ENCODE results near the gene PIGV. TPM values are rescaled to one million over a fixed set of nuclear protein-coding genes. Genes with fewer than 3 reads are reported as not detected.
"Not testable (repeated sequence)": the region's sequence is repeated elsewhere in the genome, so short reads cannot be mapped to it uniquely, and the experiment has no call there.

Gene PIGV
- polyA plus RNA-seq, 2 donors = 5.1 to 7.1 TPM

DNA sequence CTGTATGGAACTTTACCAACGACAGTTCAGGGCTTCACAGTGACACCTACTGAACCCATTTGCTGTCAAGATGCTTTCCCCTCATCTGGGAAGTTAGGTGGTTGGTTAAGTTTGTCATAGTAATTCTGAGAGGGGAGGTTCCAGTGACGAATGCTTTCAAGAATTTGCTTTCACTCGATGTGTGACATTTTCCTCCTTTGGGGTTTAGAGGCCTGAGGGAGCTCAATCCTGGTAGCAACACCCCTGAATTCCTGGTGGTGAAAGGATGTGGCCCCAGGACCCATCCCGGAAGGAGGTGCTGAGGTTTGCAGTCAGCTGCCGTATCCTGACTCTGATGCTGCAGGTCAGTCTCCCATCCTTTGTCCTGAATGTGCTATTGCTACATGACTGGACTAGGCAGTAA is 2.8 kb downstream of the PIGV start:
- 67 to 69% methylated on average over 5 of the region's 5 CpGs for WGBS, 2 donors

DNA sequence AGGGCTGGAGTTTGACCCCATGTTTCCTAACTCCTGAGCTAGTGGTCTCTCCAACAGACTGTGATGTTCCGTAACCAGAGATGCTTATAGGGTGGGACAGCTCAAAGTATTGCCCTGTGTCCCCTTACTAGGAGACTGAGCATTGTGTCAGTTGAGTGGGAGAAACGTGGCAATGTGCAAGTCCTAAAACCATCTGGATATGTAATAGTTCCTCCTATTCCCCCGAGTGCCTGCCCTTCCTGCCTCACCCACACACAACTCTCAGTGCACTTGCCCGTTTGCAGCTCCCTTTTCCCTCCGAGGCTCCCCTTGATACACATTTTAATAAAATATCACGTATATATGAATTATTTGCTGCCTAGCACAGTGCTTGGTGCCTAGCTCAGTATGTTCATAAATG is 3.4 kb downstream of the PIGV start:
- Histone ChIP-seq H3K36me3 (ENCODE audit: control insufficient read depth in 2 of 2, insufficient read depth in 2 of 2, low read length in 1 of 2) (peaks cover 4 to 10% of the 10 kb centered on the region in 2 donors), H3K4me3 (ENCODE audit: low read depth in 1 of 2, low read length in 2 of 2) (no peak overlapping the region), H3K27me3 (ENCODE audit: control insufficient read depth in 1 of 2, insufficient read depth in 2 of 2, low read length in 2 of 2) (no peaks in the 10 kb centered on the region), H3K4me1 (ENCODE audit: control insufficient read depth in 2 of 2, insufficient read depth in 2 of 2, low read length in 1 of 2) (peaks cover 0 to 5% of the 10 kb centered on the region in 2 donors), H3K27ac (ENCODE audit: low read depth in 2 of 2, low read length in 1 of 2) (no peak overlapping the region), H3K9me3 (ENCODE audit: control insufficient read depth in 2 of 2, insufficient read depth in 1 of 2, low read depth in 1 of 2, low read length in 1 of 2) (no peaks in the 10 kb centered on the region)
- WGBS, 2 donors = 70 to 73% methylated on average over 6 of the region's 6 CpGs

More for the DNA sequence above, 2.8 kb downstream of the PIGV start:
- Histone ChIP-seq H3K27ac (ENCODE audit: low read depth in 2 of 2, low read length in 1 of 2) (no peak overlapping the region), H3K27me3 (ENCODE audit: control insufficient read depth in 1 of 2, insufficient read depth in 2 of 2, low read length in 2 of 2) (no peaks in the 10 kb centered on the region), H3K4me3 (ENCODE audit: low read depth in 1 of 2, low read length in 2 of 2) (no peak overlapping the region), H3K36me3 (ENCODE audit: control insufficient read depth in 2 of 2, insufficient read depth in 2 of 2, low read length in 1 of 2) (peaks cover 4 to 10% of the 10 kb centered on the region in 2 donors), H3K9me3 (ENCODE audit: control insufficient read depth in 2 of 2, insufficient read depth in 1 of 2, low read depth in 1 of 2, low read length in 1 of 2) (no peaks in the 10 kb centered on the region), H3K4me1 (ENCODE audit: control insufficient read depth in 2 of 2, insufficient read depth in 2 of 2, low read length in 1 of 2) (peaks cover 0 to 5% of the 10 kb centered on the region in 2 donors)

DNA sequence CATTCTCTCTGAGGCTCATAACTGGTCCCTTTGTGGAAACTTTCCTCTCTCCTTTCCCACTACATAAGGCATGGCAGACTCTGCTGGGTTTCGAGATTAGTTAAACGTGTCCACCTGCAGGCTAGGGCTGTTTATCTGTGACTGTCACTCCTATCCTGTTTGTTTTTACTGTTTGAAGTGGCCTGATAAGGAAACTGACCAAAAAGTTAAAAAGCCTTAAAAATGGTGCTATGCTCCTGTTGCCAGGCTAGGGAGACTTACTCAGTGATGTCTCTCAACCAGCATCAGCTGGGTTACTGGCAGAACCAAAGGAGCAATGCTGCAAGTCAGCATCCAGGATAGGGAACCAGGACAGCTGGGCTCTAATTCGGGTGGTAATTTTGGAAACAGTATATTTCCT is 3.9 kb downstream of the PIGV start:
- Histone ChIP-seq H3K27ac (ENCODE audit: low read depth in 2 of 2, low read length in 1 of 2) (no peak overlapping the region), H3K9me3 (ENCODE audit: control insufficient read depth in 2 of 2, insufficient read depth in 1 of 2, low read depth in 1 of 2, low read length in 1 of 2) (no peaks in the 10 kb centered on the region), H3K4me1 (ENCODE audit: control insufficient read depth in 2 of 2, insufficient read depth in 2 of 2, low read length in 1 of 2) (peaks cover 0 to 3% of the 10 kb centered on the region in 2 donors), H3K36me3 (ENCODE audit: control insufficient read depth in 2 of 2, insufficient read depth in 2 of 2, low read length in 1 of 2) (peaks cover 4 to 10% of the 10 kb centered on the region in 2 donors), H3K27me3 (ENCODE audit: control insufficient read depth in 1 of 2, insufficient read depth in 2 of 2, low read length in 2 of 2) (no peaks in the 10 kb centered on the region), H3K4me3 (ENCODE audit: low read depth in 1 of 2, low read length in 2 of 2) (no peak overlapping the region)
- 68 to 71% methylated on average over 3 of the region's 3 CpGs for WGBS, 2 donors

DNA sequence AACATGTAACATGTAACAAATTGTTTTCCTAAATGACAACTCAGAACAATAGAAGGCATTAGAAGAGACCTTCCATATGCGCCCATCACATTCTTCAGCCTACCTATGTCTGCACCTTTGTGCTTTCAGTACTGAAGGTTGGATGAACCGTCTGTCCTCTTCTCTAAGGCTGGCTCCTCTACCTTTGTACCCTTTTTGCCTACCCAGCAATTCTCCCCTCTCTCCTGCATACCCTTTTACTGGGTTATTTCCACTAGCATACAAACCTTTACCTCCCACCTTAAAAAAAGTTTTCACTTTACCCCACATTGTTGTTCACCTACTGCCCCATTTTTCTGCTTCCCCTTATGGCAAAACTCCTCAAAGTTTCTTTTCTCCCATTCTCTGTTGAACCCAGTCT is 5.2 kb downstream of the PIGV start:
- no peaks in the 10 kb centered on the region for H3K4me1 ChIP-seq (ENCODE audit: control insufficient read depth in 2 of 2, insufficient read depth in 2 of 2, low read length in 1 of 2)
- H3K4me3 ChIP-seq (ENCODE audit: low read depth in 1 of 2, low read length in 2 of 2) = no peak overlapping the region
- H3K27ac ChIP-seq (ENCODE audit: low read depth in 2 of 2, low read length in 1 of 2) = no peak overlapping the region
- 93 to 94% methylated on average over 2 of the region's 2 CpGs for WGBS, 2 donors
- peaks cover 4 to 10% of the 10 kb centered on the region in 2 donors for H3K36me3 ChIP-seq (ENCODE audit: control insufficient read depth in 2 of 2, insufficient read depth in 2 of 2, low read length in 1 of 2)
- no peaks in the 10 kb centered on the region for H3K27me3 ChIP-seq (ENCODE audit: control insufficient read depth in 1 of 2, insufficient read depth in 2 of 2, low read length in 2 of 2)
- H3K9me3 ChIP-seq (ENCODE audit: control insufficient read depth in 2 of 2, insufficient read depth in 1 of 2, low read depth in 1 of 2, low read length in 1 of 2) = no peaks in the 10 kb centered on the region

DNA sequence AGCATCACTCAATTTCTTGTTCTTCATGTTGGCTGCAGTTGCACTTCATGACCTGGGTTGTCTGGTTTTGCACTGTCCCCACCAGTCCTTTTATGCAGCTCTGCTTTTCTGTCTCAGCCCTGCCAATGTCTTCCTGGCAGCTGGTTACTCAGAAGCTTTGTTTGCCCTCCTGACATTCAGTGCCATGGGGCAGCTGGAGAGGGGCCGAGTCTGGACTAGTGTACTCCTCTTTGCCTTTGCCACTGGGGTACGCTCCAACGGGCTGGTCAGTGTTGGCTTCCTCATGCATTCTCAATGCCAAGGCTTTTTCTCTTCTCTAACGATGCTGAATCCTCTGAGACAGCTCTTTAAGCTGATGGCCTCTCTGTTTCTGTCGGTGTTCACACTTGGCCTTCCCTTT is 6.6 kb downstream of the PIGV start:
- no peak overlapping the region for H3K27ac ChIP-seq (ENCODE audit: low read depth in 2 of 2, low read length in 1 of 2)
- H3K4me1 ChIP-seq (ENCODE audit: control insufficient read depth in 2 of 2, insufficient read depth in 2 of 2, low read length in 1 of 2) = no peaks in the 10 kb centered on the region
- H3K27me3 ChIP-seq (ENCODE audit: control insufficient read depth in 1 of 2, insufficient read depth in 2 of 2, low read length in 2 of 2) = no peaks in the 10 kb centered on the region
- H3K9me3 ChIP-seq (ENCODE audit: control insufficient read depth in 2 of 2, insufficient read depth in 1 of 2, low read depth in 1 of 2, low read length in 1 of 2) = no peaks in the 10 kb centered on the region
- WGBS, 2 donors = 85 to 93% methylated on average over 5 of the region's 5 CpGs
- peaks cover 4 to 10% of the 10 kb centered on the region in 2 donors for H3K36me3 ChIP-seq (ENCODE audit: control insufficient read depth in 2 of 2, insufficient read depth in 2 of 2, low read length in 1 of 2)
- no peak overlapping the region for H3K4me3 ChIP-seq (ENCODE audit: low read depth in 1 of 2, low read length in 2 of 2)

DNA sequence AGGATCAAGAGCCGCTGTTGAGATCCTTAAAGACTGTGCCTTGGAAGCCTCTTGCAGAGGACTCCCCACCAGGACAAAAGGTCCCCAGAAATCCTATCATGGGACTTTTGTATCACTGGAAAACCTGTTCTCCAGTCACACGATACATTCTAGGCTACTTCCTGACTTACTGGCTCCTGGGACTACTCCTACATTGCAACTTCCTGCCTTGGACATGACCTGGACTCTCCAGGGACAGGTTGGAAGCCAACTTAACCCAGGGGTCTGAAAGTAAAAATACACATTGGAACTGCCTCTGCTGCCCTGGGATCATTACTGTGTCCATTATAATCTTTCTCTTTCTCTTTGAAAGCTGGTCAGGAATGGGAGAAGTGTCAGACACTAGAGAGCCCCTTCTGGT is 9.9 kb downstream of the PIGV start:
- 85 to 88% methylated on average over 2 of the region's 2 CpGs for WGBS, 2 donors
- no peak overlapping the region for H3K27ac ChIP-seq (ENCODE audit: low read depth in 2 of 2, low read length in 1 of 2)
- peaks cover 4 to 10% of the 10 kb centered on the region in 2 donors for H3K36me3 ChIP-seq (ENCODE audit: control insufficient read depth in 2 of 2, insufficient read depth in 2 of 2, low read length in 1 of 2)
- H3K27me3 ChIP-seq (ENCODE audit: control insufficient read depth in 1 of 2, insufficient read depth in 2 of 2, low read length in 2 of 2) = no peaks in the 10 kb centered on the region
- H3K4me1 ChIP-seq (ENCODE audit: control insufficient read depth in 2 of 2, insufficient read depth in 2 of 2, low read length in 1 of 2) = no peaks in the 10 kb centered on the region
- no peaks in the 10 kb centered on the region for H3K9me3 ChIP-seq (ENCODE audit: control insufficient read depth in 2 of 2, insufficient read depth in 1 of 2, low read depth in 1 of 2, low read length in 1 of 2)
- no peak overlapping the region for H3K4me3 ChIP-seq (ENCODE audit: low read depth in 1 of 2, low read length in 2 of 2)

DNA sequence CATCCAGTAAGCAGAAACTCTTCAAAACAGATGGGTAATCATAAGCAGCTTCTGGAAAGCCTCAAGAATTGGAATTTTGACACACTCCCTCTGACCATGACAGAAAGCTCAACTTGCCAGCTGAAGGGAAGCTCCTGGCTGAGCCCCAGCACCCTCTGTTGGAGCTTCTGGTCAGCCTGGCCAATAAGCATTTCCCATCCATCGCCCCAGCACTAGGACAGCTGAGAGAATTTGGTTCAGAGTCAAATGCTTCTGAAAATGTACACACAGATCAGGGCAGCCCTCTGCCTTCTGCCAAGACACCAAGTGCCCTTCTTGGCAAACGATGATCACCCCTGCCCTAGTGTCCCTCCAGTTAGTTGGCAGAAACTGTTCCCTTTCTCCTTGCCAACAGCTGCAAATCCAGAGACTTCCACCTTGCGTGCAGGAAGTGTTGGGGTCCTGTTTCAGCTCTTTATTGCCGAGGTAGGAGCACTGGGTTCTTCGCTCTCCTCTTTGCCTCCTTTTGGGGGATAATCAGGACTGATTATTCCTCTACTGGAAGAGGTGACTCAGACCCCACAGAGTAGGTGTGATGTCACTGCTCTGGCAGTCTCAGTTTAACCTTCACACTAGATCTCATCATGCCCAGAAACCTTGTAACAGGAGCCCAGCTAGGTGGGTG is 11.9 kb downstream of the PIGV start:
- H3K4me3 ChIP-seq (ENCODE audit: low read depth in 1 of 2, low read length in 2 of 2) = no peak overlapping the region

DNA sequence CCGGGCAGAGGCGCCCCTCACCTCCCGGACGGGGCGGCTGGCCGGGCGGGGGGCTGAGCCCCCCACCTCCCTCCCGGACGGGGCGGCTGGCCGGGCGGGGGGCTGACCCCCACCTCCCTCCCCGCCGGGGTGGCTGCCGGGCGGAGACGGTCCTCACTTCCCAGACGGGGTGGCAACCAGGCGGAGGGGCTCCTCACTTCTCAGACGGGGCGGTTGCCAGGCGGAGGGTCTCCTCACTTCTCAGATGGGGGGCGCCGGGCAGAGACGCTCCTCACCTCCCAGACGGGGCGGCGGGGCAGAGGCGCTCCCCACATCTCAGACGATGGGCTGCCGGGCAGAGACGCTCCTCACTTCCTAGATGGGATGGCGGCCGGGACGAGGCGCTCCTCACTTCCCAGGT is 16.2 kb downstream of the PIGV start:
- H3K36me3 ChIP-seq (ENCODE audit: control insufficient read depth in 2 of 2, insufficient read depth in 2 of 2, low read length in 1 of 2); H3K9me3 ChIP-seq (ENCODE audit: control insufficient read depth in 2 of 2, insufficient read depth in 1 of 2, low read depth in 1 of 2, low read length in 1 of 2); H3K4me1 ChIP-seq (ENCODE audit: control insufficient read depth in 2 of 2, insufficient read depth in 2 of 2, low read length in 1 of 2); H3K27ac ChIP-seq (ENCODE audit: low read depth in 2 of 2, low read length in 1 of 2); H3K4me3 ChIP-seq (ENCODE audit: low read depth in 1 of 2, low read length in 2 of 2); H3K27me3 ChIP-seq (ENCODE audit: control insufficient read depth in 1 of 2, insufficient read depth in 2 of 2, low read length in 2 of 2): not testable (repeated sequence)
- WGBS, 2 donors = 96 to 97% methylated on average over 23 to 31 of the region's 36 CpGs

More for the DNA sequence above, 11.9 kb downstream of the PIGV start:
- no peaks in the 10 kb centered on the region for H3K4me1 ChIP-seq (ENCODE audit: control insufficient read depth in 2 of 2, insufficient read depth in 2 of 2, low read length in 1 of 2)
- H3K27ac ChIP-seq (ENCODE audit: low read depth in 2 of 2, low read length in 1 of 2) = peak overlapping the region; percentile 24 to 71
- no peaks in the 10 kb centered on the region for H3K9me3 ChIP-seq (ENCODE audit: control insufficient read depth in 2 of 2, insufficient read depth in 1 of 2, low read depth in 1 of 2, low read length in 1 of 2)
- H3K27me3 ChIP-seq (ENCODE audit: control insufficient read depth in 1 of 2, insufficient read depth in 2 of 2, low read length in 2 of 2) = no peaks in the 10 kb centered on the region
- H3K36me3 ChIP-seq (ENCODE audit: control insufficient read depth in 2 of 2, insufficient read depth in 2 of 2, low read length in 1 of 2) = peaks cover 3 to 4% of the 10 kb centered on the region in 2 donors
- 47 to 60% methylated on average over 5 of the region's 5 CpGs for WGBS, 2 donors

DNA sequence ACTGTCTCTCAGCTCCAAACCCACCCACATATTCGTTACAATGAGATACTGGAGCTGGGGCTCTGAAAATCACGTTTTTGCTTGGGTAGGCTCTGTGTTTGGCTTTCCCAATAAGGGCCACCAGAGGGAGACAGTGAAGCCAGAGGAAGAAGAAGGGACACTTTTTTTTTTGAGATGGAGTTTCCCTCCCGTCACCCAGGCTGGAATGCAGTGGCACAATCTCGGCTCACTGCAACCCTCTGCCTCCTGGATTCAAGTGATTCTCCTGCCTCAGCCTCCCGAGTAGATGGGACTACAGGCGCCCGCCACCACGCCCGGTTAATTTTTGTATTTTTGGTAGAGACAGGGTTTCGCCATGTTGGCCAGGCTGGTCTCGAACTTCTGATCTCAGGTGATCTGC is 22.4 kb downstream of the PIGV start:
- H3K4me3 ChIP-seq (ENCODE audit: low read depth in 1 of 2, low read length in 2 of 2); H3K27ac ChIP-seq (ENCODE audit: low read depth in 2 of 2, low read length in 1 of 2); H3K4me1 ChIP-seq (ENCODE audit: control insufficient read depth in 2 of 2, insufficient read depth in 2 of 2, low read length in 1 of 2); H3K9me3 ChIP-seq (ENCODE audit: control insufficient read depth in 2 of 2, insufficient read depth in 1 of 2, low read depth in 1 of 2, low read length in 1 of 2); H3K36me3 ChIP-seq (ENCODE audit: control insufficient read depth in 2 of 2, insufficient read depth in 2 of 2, low read length in 1 of 2); H3K27me3 ChIP-seq (ENCODE audit: control insufficient read depth in 1 of 2, insufficient read depth in 2 of 2, low read length in 2 of 2): not testable (repeated sequence)
- 55% methylated on average over 11 of the region's 11 CpGs for WGBS, 2 donors

DNA sequence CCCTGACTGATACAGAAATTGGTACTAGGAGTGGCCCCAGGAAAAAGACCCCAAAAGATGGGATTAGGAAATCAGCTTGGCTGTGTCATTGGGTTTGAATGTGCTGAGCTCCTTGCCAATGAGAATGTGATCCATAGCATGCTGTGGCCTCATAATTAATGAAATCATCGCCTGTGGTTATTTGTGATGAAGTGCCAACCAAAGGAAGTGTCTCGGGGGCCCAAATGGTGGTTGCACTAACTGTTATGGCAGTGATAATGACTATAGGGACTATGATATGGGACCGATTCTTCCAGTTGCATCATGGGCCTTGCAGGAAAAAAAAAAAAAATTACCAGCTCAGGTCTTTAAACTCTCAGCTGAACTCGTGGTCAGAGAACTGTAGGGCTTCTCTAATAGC is 23.3 kb downstream of the PIGV start:
- no peaks in the 10 kb centered on the region for H3K36me3 ChIP-seq (ENCODE audit: control insufficient read depth in 2 of 2, insufficient read depth in 2 of 2, low read length in 1 of 2)
- H3K9me3 ChIP-seq (ENCODE audit: control insufficient read depth in 2 of 2, insufficient read depth in 1 of 2, low read depth in 1 of 2, low read length in 1 of 2) = no peaks in the 10 kb centered on the region
- H3K4me3 ChIP-seq (ENCODE audit: low read depth in 1 of 2, low read length in 2 of 2) = no peak overlapping the region
- no peaks in the 10 kb centered on the region for H3K4me1 ChIP-seq (ENCODE audit: control insufficient read depth in 2 of 2, insufficient read depth in 2 of 2, low read length in 1 of 2)
- 74 to 79% methylated on average over 4 of the region's 4 CpGs for WGBS, 2 donors
- H3K27ac ChIP-seq (ENCODE audit: low read depth in 2 of 2, low read length in 1 of 2) = no peak overlapping the region
- H3K27me3 ChIP-seq (ENCODE audit: control insufficient read depth in 1 of 2, insufficient read depth in 2 of 2, low read length in 2 of 2) = no peaks in the 10 kb centered on the region

All from esophagus (tissue), 2 donors.